ENCODE results near the gene ZFHX3.

- no peak for TF ChIP-seq RAD21 (IDR thresholded peaks at IDR 0.05; ENCODE audit: low read depth)
- TF ChIP-seq EP300 (IDR thresholded peaks at IDR 0.05; ENCODE audit: borderline replicate concordance) = no peak
- no peak for TF ChIP-seq TAF1 (IDR thresholded peaks at IDR 0.05; ENCODE audit: low read depth)
- no peak for TF ChIP-seq EGR1 (IDR thresholded peaks at IDR 0.05)
- no peak for TF ChIP-seq TCF12 (IDR thresholded peaks at IDR 0.05; ENCODE audit: low read depth)
- no peak for TF ChIP-seq NFIC (IDR thresholded peaks at IDR 0.05)
Observed at GRCh38 chr16:73042807-73043206, 5.1 kb downstream of the ZFHX3 start.
